CD4-positive, alpha-beta T cell treated with Interleukin-17A for 1 hour (primary cell): ENCODE measurements around the gene SULT2A1.
"Not testable (repeated sequence)": the region's sequence is repeated elsewhere in the genome, so short reads cannot be mapped to it uniquely, and the experiment has no call there.

Source experiments
- DNase-seq: peaks from one replicate; pipeline ENCODE4 v3.0.0-alpha.2; 2020

The SULT2A1 gene

GRCh38 chr19:47859838-47860237, 26.3 kb downstream of the SULT2A1 start:
- not testable (repeated sequence) for DNase-seq

GRCh38 chr19:47858646-47859285, 27.3 kb downstream of the SULT2A1 start, which contains the start of gene TPRX2:
Gene TPRX2 (plus strand): TSS chr19:47859235. CDS start chr19:47859247, 12 bp downstream.
- DNase-seq = not testable (repeated sequence)

GRCh38 chr19:47858231-47858630, 27.9 kb downstream of the SULT2A1 start:
- DNase-seq = not testable (repeated sequence)

DNA sequence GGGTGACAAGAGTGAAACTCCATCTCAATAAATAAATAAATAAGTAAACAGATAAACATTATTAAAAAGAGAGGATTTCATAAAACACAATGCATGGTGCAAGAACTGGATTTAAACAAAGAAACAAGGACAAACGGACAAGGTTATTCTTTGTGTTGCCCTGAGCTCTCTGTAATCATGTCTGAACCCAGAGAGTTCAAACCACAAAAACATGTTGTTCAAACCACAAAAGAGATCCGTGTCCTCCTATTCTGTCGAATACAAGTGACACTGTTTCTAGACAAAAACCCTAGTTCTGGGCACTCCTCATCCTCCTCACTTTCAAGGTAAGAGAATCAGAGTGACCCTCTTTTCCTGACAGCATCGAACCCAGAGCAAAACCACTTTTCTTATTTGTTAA, 31.7 kb downstream of the SULT2A1 start:
- DNase-seq = no peak

DNA sequence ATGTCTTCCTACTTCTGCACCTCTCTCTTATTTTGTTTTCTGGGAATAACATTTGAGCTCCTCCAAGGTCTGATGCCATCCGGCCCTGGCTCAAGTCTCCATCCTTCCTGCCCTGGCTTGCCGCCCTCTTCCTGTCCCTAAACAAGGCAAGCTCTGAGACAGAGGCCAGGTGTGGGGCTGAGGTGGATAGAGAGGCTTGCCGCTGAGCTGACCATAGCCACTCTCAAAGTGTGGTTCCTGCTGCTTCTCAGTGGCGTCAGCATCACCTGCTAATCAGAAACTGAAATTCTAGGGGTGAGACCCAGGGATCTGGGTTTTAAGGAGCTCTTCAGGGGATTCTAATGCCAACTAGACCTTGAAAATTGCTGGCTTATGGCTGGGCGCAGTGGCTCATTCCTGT, 33.1 kb downstream of the SULT2A1 start:
- no peak for DNase-seq

GRCh38 chr19:47848823-47849473, 37.2 kb downstream of the SULT2A1 start:
- no peak for DNase-seq

DNA sequence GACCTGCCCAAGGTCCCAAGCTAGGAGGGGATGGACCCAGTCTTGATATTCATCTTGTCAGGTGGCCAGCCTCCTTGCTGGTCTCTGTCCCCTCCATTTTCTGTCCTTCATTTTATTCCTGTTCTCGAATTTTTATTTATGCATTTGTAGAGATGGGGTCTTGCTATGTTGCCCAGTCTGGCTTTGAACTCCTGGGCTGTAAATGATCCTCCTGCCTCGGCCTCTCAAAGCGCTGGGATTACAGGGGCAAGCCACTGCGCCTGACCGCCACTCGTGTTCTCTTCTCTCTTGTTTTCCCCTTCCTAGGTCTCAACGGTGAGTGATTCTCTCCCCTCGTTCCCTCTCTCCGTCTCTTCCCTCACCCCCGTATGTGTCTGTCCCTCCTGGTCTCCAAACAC, 37.7 kb downstream of the SULT2A1 start:
- DNase-seq = no peak

GRCh38 chr19:47842941-47843340, 43.2 kb downstream of the SULT2A1 start:
- no peak for DNase-seq

DNA sequence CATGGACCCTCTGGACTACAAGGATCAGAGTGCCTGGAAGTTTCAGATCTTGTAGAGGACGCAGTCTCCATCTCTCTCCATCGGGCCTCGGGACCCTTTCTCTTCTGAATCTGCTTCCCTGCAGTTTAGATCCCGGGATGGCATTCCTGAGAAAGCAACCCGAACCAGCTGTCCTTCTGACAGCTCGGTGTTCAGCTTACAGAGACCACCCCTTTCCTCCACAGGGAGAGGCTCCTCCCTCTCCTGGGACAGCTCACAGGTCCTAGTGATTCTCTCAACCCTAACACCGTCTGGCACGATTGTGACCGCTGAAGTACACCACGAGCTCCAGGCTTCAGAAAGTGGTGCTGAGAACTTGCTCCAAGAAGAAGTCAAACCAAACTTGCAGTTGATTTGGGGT, 46.2 kb downstream of the SULT2A1 start:
- DNase-seq = no peak

DNA sequence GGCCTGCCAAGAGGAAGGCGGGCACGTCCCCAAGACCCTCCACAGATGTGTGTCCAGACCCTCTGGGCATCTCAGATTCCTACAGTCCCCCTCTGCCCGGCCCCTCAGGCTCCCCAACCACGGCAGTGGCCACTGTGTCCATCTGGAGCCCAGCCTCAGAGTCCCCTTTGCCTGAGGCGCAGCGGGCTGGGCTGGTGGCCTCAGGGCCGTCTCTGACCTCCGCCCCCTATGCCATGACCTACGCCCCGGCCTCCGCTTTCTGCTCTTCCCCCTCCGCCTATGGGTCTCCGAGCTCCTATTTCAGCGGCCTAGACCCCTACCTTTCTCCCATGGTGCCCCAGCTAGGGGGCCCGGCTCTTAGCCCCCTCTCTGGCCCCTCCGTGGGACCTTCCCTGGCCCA, 46.7 kb downstream of the SULT2A1 start:
- DNase-seq = no peak

- no peak for DNase-seq
Observed at GRCh38 chr19:47836038-47836437, 50.1 kb downstream of the SULT2A1 start.

GRCh38 chr19:47832723-47833122, 53.4 kb downstream of the SULT2A1 start:
- no peak for DNase-seq

GRCh38 chr19:47826800-47827199, 59.3 kb downstream of the SULT2A1 start:
- no peak for DNase-seq

GRCh38 chr19:47824396-47824795, 61.7 kb downstream of the SULT2A1 start:
- no peak for DNase-seq

GRCh38 chr19:47821460-47822020, 64.6 kb downstream of the SULT2A1 start, which contains the start of gene CRX:
Gene CRX (plus strand): TSS chr19:47821937. CDS start chr19:47834444, 12,507 bp downstream.
- no peak for DNase-seq
